SJCRH30 (cell line): Measurements from ENCODE around the gene FAM110A. TPM values are rescaled to one million over a fixed set of nuclear protein-coding genes. Genes with fewer than 3 reads are reported as not detected.
"Not testable (repeated sequence)": the region's sequence is repeated elsewhere in the genome, so short reads cannot be mapped to it uniquely, and the experiment has no call there.

Experiments used
- DNase-seq, 2 experiments: peaks; one replicate each; pipeline ENCODE4 v3.0.0-alpha.2; 2015 to 2020
- H3K27ac ChIP-seq: fragments of 250-450 bp; sonication (Bioruptor Pico); 2 replicates; pipeline ENCODE4 v1.5.1; 2020; ENCODE audit warnings: mild to moderate bottlenecking, moderate library complexity
- H3K27me3 ChIP-seq: fragments of 250-450 bp; sonication (Bioruptor Pico); 2 replicates; pipeline ENCODE4 v1.5.1; 2020; ENCODE audit warnings: mild to moderate bottlenecking, moderate library complexity
- H3K36me3 ChIP-seq: fragments of 250-450 bp; sonication (Bioruptor Pico); 2 replicates; pipeline ENCODE4 v1.5.1; 2020; ENCODE audit warnings: mild to moderate bottlenecking, moderate library complexity
- H3K4me1 ChIP-seq: fragments of 250-450 bp; sonication (Bioruptor Pico); 2 replicates; pipeline ENCODE4 v1.5.1; 2020; ENCODE audit warnings: mild to moderate bottlenecking, moderate library complexity
- H3K4me3 ChIP-seq: fragments of 250-450 bp; sonication (Bioruptor Pico); 2 replicates; pipeline ENCODE4 v1.5.1; 2020; ENCODE audit warnings: mild to moderate bottlenecking, moderate library complexity
- H3K9me3 ChIP-seq: fragments of 250-450 bp; sonication (Bioruptor Pico); replicated peaks from 2 replicates; pipeline ENCODE4 v1.5.1; 2020; ENCODE audit warnings: mild to moderate bottlenecking, moderate library complexity
- total RNA-seq: library from RNA; depleted of rRNA; stranded (reverse); fragments of >200 nt; shearing (Covaris generic); gene quantifications from 2 replicates; pipeline ENCODE4 v1.2.3, GENCODE V29; 2014

The FAM110A gene
- total RNA-seq, 1 experiment from 2014 or later: 45.1 TPM

DNA sequence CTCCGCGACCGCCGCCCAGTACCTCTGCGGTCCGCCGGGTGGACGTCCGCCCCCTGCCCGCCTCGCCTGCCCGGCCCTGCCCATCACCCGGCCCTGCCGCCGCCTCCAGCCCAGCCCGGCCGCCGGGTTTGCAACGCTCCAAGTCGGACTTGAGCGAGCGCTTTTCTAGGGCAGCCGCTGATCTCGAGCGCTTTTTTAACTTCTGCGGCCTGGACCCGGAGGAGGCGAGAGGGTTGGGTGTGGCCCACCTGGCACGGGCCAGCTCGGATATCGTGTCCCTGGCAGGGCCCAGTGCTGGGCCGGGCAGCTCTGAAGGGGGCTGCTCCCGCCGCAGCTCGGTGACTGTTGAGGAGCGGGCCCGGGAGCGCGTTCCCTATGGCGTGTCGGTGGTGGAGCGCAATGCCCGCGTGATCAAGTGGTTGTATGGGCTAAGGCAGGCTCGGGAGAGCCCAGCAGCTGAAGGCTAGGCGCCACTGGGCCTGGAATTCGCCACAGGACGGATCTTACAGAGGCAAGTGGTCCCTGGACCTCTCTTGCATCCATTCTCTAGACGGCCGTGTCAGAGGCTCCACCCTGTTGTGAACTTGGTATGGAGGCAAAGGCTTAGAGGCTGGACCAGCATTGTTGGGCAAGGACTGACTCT is 11.8 kb downstream of the FAM110A start:
- H3K27me3 ChIP-seq: no peaks in the 10 kb centered on the region
- peaks cover 22% of the 10 kb centered on the region for H3K36me3 ChIP-seq
- DNase-seq: peak in 1 of 2 experiments; percentile 47
- peak overlapping the region; percentile 99 for H3K27ac ChIP-seq
- H3K9me3 ChIP-seq: no peaks in the 10 kb centered on the region
- H3K4me1 ChIP-seq: peaks cover 36% of the 10 kb centered on the region
- peak overlapping the region; percentile 78 for H3K4me3 ChIP-seq

DNA sequence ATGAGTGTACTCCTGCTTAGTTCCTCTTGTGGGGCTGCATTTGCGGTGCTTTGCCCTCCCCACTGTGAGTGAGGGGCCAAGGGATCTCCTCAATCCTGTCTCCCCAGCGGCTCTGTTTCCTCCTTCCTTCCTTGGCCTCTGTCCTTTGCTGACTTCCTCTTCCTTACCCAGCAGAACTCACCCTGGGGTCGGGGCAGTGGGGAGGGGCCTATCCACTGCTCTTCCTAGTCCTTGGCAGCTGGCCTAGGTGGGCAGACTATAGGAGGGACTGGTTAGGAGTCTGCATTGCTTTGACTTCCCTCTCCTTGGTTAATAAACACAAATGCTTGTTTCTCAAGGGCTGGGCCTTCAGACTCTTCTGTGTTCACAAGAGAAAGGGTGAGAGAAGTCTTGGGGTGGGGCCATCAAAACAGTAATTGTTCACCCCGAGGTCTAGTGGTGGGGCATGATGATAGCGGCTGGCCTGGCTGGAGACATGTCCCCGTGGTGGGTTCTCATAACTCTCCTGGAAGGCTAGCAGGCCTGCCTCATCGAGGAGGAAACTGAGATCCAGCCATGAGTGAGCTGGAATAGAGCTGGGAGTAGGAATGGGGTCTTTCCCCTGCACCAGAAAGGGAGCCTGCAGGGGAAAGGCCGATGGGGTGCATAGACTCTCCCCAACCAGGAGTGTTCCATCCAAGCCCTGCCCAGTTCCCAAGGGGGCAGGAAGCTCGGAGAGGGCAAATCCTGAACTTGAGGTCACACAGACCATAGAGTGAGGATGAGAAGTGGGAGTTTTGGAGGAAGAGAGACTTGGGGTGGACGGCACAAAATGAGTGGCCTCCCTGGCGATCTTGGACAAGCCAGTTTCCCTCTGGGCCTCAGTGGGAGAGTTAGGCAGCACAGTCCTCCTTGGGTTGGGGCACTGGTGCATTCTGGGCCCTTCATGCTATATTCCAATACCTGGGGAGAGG is 12.7 kb downstream of the FAM110A start:
- Histone ChIP-seq H3K4me1 (peaks cover 36% of the 10 kb centered on the region), H3K36me3 (peaks cover 17% of the 10 kb centered on the region), H3K4me3 (peak overlapping the region; percentile 78), H3K27me3 (no peaks in the 10 kb centered on the region), H3K9me3 (no peaks in the 10 kb centered on the region), H3K27ac (peak overlapping the region; percentile 99)
- peak in 1 of 2 experiments; percentile 52 for DNase-seq

DNA sequence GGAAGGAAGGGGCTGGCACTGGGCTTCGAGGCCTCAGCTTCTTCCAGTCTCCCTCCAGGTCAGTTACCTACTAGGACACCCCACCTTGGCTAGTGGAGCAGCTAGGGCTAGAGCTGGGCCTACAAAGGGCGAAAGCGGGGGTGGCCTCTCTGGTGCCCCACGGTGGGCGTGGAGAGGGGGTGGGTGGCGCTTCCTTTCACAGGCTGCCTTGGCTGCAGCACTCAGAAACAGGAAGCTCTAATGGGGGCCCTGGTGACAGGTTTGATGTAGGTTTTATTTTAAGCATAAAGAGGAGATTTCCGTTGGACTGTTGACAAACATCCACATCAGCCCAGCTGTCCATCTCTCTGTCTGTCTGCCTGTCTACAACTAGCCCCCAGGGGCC is 13.4 kb downstream of the FAM110A start:
- peak overlapping the region; percentile 99 for H3K27ac ChIP-seq
- no peaks in the 10 kb centered on the region for H3K9me3 ChIP-seq
- peak; percentile 52 to 57 for DNase-seq
- H3K36me3 ChIP-seq: peaks cover 17% of the 10 kb centered on the region
- H3K4me1 ChIP-seq: peaks cover 36% of the 10 kb centered on the region
- H3K4me3 ChIP-seq: peak overlapping the region; percentile 78
- H3K27me3 ChIP-seq: no peaks in the 10 kb centered on the region

DNA sequence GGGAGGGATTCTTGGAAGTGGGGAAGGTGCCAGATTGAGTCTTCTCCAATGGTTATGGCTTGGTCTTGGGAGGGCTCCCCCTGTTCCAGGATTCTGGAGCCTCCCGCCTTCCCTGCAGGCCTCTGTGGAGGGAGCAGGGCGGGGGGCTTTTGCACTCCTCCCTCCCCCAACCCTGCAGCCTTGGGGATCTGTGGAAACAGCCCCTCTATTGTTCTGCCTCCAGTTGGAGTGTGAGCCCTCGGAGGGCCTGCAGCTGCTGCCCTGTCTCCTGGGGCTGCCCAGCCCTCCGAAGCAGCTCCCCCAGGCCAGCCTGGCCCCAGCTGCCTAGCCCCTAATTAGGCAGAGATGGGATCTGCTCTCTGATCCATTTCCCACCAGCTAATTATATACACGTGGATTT is 14.7 kb downstream of the FAM110A start:
- Histone ChIP-seq H3K4me3 (peak overlapping the region; percentile 78), H3K9me3 (no peaks in the 10 kb centered on the region), H3K36me3 (peaks cover 17% of the 10 kb centered on the region), H3K4me1 (peaks cover 36% of the 10 kb centered on the region), H3K27me3 (no peaks in the 10 kb centered on the region), H3K27ac (peak overlapping the region; percentile 99)
- peak; percentile 96 to 97 for DNase-seq

DNA sequence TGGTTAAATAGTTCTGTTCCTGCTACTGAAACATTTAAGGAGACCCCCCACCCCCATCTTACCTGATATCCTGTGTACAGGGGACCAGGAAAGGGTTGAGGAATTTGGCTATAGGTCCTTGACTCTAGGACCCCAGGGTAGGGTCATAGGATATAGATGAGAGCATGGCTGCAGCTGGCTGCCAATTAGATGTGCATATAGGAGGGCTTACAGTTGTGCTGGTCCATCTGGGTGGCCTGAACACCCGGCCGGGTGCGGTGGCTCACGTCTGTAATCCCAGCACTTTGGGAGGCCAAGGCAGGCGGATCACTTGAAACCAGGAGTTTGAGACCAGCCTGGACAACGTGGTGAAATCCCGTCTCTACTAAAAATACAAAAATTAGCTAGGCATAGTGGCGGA is 15.2 kb downstream of the FAM110A start:
- Histone ChIP-seq H3K36me3 (peaks cover 17% of the 10 kb centered on the region), H3K27ac (peak overlapping the region; percentile 99)
- DNase-seq: peak; percentile 91 to 93

DNA sequence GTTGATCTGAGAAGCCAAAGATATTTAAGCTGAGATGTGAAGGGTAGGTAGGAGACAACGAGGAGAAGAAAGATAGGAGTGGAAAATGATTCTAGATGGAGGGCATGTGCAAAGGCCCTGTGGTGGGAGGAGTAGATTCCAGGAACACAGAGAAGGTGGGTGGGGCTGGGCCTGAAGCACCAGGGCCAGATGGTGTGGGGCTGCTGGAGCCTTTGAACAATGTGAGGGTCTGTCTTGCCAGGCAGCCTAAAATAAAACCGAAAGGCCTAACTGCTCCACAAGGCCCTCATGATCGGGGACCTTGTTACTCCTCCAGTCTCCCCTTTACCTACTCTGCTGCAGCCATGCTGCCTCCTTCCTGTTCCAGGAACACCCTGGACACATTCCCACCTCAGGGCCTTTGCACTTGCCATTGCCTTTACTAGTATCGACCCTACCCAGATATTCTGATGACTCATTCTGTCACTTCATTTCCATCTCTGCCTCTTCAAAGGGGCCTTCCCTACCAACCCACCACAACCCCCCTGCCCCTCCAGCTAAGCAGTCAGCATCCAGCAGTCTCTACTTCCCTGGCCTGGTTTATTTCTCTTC is 20.0 kb downstream of the FAM110A start:
- H3K4me3 ChIP-seq: no peak overlapping the region
- H3K27me3 ChIP-seq: no peaks in the 10 kb centered on the region
- no peaks in the 10 kb centered on the region for H3K9me3 ChIP-seq
- peaks cover 4% of the 10 kb centered on the region for H3K36me3 ChIP-seq
- no peak for DNase-seq
- H3K4me1 ChIP-seq: peaks cover 44% of the 10 kb centered on the region
- no peak overlapping the region; the same call in 1 of the 2 replicates for H3K27ac ChIP-seq

More for the DNA sequence above, 15.2 kb downstream of the FAM110A start:
- not testable (repeated sequence) for H3K9me3 ChIP-seq, H3K27me3 ChIP-seq
- Histone ChIP-seq H3K4me1 (peaks cover 36% of the 10 kb centered on the region), H3K4me3 (peak overlapping the region; percentile 5; the same call in 1 of the 2 replicates)

DNA sequence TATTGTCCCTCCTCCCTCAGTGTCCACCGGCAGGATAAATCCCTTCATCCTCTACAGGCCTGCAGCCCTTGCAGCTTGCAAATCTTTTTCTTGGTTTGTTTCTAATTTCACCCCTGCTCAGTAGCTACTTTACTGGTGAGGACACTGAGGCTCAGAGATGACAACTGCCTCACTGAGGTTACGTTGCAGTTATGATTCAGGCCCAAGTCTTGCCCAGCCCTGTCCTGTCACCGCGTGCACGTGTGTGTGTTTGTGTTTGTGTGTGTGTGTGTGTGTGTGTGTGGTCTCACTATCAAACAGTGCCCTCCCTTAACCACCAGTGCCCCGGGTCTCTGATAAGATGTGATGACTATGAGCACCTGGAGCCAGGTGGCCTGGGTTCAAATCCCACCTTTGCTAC is 21.1 kb downstream of the FAM110A start:
- Histone ChIP-seq H3K9me3 (no peaks in the 10 kb centered on the region), H3K4me1 (peaks cover 36% of the 10 kb centered on the region), H3K4me3 (no peak overlapping the region), H3K27ac (peak overlapping the region; percentile 9; the same call in 1 of the 2 replicates), H3K36me3 (peaks cover under 1% of the 10 kb centered on the region), H3K27me3 (no peaks in the 10 kb centered on the region)
- DNase-seq: no peak

DNA sequence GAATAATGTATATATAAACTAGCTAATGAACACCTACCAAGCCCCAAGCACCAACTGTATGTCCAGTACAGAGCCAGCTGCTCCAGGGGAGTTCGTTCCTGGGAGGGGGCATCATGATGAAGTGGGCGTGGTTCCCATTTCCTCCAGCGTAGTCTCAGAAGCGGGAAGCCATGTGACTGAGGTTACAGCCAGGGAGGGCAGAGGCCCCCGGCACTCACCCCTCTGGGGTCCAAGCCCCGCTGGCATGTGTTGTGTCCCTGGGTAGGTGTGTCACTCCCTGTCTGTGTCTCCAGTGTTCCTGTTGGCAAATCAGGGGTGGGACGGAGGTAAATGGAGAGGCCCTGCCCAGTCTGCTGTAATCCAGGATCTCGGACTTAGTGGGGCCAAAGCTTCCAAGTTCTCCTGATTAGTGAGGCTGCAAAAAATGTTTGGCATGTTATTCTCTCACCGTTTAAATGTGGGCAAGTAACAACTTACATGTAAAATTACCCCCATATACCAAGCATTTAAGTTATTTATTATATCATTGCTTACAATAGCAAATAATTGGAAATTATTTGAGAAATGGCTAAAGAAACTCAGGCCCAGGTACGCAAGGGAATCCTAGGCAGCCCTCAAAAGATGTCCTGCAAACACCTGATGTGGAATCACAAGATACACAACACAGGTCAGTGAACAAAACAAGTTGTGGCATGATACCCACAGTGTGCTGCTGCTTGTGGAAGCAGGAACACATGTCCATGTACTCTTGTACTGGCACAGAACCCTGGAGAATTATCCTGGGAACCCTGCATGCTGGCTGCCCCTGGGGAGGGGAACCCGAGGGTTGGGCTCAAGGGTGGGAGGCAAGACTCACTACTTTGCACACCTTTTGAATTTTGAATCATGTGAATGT is 22.2 kb downstream of the FAM110A start:
- peak in 1 of 2 experiments; percentile 29 for DNase-seq
- Histone ChIP-seq H3K9me3 (no peaks in the 10 kb centered on the region), H3K27me3 (no peaks in the 10 kb centered on the region), H3K4me1 (peaks cover 45% of the 10 kb centered on the region), H3K4me3 (no peak overlapping the region), H3K36me3 (no peaks in the 10 kb centered on the region), H3K27ac (peak overlapping the region; percentile 57)

DNA sequence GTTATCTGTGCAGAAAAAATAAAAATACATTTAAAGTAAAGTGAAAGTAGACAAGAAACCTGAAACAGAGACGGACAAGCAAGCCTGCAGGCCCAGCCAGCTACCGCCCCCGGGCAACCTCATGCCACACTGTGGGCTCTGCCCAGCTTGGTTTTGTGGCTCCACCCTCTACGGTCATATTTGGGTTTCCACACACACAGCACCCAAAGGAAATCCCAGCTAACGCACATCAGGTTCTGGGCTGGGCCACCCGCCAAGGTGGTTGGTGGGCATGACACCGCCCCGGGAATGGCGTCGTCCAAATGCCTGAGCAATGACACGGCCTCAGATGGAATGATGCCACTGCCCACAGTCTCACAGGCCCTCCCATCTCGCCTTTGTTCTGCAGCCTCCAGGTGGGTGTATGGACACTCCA is 22.9 kb downstream of the FAM110A start:
- Histone ChIP-seq H3K4me1 (peaks cover 45% of the 10 kb centered on the region), H3K27me3 (no peaks in the 10 kb centered on the region), H3K4me3 (no peak overlapping the region), H3K36me3 (no peaks in the 10 kb centered on the region), H3K9me3 (no peaks in the 10 kb centered on the region), H3K27ac (peak overlapping the region; percentile 57)
- DNase-seq: peak; percentile 67 to 77

DNA sequence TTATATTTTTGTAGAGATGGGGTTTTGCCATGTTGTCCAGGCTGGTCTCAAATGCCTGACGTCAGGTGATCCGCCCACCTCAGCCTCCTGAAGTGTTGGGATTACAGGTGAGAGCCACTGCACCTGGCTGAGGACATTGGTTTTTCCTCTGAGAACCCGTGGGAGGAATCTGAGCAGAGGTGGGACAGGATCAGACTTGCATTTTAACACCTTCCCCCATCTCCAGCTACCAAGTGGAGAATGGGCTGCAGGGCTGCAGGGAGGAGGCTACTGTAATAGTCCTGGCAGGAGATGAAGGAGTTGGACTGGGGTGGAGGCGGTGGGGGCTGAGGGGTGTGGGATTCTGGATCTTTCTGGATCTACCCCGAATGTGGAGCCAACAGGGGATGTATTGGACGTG is 24.5 kb downstream of the FAM110A start:
- no peaks in the 10 kb centered on the region for H3K36me3 ChIP-seq
- no peaks in the 10 kb centered on the region for H3K9me3 ChIP-seq
- H3K27me3 ChIP-seq: no peaks in the 10 kb centered on the region
- H3K4me3 ChIP-seq: no peak overlapping the region
- no peak for DNase-seq
- H3K4me1 ChIP-seq: peaks cover 45% of the 10 kb centered on the region
- no peak overlapping the region for H3K27ac ChIP-seq

DNA sequence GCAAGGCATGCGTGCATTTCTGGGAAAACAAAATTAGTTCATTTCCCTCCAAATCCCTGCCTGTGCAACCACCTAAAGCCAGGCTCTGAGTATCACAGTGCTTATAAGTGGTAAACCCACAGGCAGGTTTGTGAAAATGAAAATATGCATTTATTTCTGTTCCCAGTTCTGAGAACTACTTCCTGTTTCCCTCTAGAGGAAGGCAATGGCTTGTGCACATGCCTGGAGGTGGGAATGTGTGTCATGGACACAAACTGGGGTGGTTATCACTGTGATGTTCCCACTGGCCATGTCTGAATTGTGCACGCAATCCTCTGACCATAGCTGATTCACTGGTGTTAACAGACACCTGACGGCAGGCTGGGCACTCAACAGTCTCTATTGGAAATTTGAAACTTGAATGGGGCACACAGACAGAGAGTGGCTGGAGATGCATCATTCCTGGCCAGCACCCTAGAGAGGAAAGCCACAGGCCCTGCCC is 26.3 kb downstream of the FAM110A start:
- DNase-seq: peak; percentile 54 to 65
- peaks cover 34% of the 10 kb centered on the region for H3K4me1 ChIP-seq
- peak overlapping the region; percentile 21; the same call in 1 of the 2 replicates for H3K27ac ChIP-seq
- no peaks in the 10 kb centered on the region for H3K27me3 ChIP-seq
- no peaks in the 10 kb centered on the region for H3K9me3 ChIP-seq
- no peaks in the 10 kb centered on the region for H3K36me3 ChIP-seq
- H3K4me3 ChIP-seq: no peak overlapping the region

DNA sequence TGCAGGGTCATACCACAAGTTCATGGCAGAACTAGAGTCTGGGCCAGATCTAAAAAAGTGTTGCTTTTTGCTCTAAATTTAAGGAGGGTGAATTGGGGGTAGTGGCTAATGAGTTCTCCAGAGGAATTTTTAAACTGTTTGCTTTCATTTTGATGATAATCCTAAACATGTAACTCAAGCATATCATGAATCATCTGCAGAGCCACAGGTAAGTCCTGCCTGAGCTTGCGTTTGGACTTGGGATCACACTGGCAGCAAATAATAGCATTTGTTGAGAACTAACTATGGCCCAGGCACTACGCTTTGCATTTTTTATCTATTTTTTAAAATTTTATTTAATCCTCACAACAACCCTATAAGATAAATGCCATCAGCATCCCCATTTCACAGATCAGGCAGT is 27.4 kb downstream of the FAM110A start:
- no peak overlapping the region for H3K27ac ChIP-seq
- H3K4me3 ChIP-seq: no peak overlapping the region
- H3K9me3 ChIP-seq: no peaks in the 10 kb centered on the region
- no peaks in the 10 kb centered on the region for H3K36me3 ChIP-seq
- peaks cover 23% of the 10 kb centered on the region for H3K4me1 ChIP-seq
- DNase-seq: no peak
- H3K27me3 ChIP-seq: no peaks in the 10 kb centered on the region

DNA sequence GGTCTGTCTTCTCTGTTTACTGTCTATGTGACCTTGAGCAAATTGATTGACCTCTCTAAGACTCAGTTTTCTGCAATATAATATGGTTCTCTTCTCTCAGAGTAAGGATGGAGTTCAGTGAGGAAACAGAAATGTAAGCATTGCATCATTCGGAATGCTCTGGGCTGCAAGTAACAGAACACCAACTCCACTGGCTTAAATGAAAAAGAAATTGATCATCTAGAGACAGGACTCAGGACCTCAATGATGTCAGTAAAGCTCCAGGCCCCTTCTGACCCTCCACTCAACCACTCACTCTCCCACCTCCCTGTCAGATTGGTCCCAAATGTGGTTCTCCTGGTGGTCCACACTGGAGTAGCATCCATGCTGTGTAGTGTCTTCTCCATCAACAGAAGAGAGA is 31.9 kb downstream of the FAM110A start:
- no peak for DNase-seq
- Histone ChIP-seq H3K4me1 (peaks cover 2% of the 10 kb centered on the region), H3K9me3 (no peaks in the 10 kb centered on the region), H3K27me3 (no peaks in the 10 kb centered on the region), H3K27ac (no peak overlapping the region), H3K36me3 (no peaks in the 10 kb centered on the region), H3K4me3 (no peak overlapping the region)

DNA sequence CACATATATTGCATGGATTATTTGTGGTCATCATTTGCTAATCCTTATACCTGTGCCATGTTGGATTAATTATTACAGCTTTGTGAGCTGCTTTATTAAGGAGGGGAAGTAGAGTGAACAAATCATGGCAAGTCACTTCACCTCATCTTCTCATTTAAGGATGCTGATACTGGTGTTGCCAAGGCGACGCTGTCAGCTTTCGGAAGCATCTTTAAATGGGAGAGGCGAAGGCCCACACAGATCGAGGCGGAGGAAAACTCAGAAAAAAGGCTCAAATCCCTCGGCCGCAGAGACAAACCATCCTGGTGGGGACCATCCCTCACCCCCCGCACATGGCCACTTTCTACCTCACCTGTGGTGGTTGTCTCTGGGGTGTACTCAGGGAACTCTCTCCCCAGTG is 34.8 kb downstream of the FAM110A start:
- no peaks in the 10 kb centered on the region for H3K27me3 ChIP-seq
- no peaks in the 10 kb centered on the region for H3K9me3 ChIP-seq
- H3K27ac ChIP-seq: no peak overlapping the region
- no peaks in the 10 kb centered on the region for H3K36me3 ChIP-seq
- H3K4me1 ChIP-seq: no peaks in the 10 kb centered on the region
- no peak overlapping the region for H3K4me3 ChIP-seq
- no peak for DNase-seq
